ENCODE data around the gene PDYN.

Gene PDYN

GRCh38 chr20:2005359-2005758 lies 11.5 kb upstream of the PDYN start:
- DNase-seq (ENCODE audit: extremely low spot score) = no peak
- CTCF ChIA-PET = interaction anchor here (0.7 to 7.0 kb wide), 9 partner anchors 9 to 201 kb away, joined by 3 to 56 read pairs (median 4); partner anchors contain the start of gene PDYN
- POLR2A ChIA-PET = no interaction called here
- TF ChIP-seq CTCF (IDR thresholded peaks at IDR 0.05; ENCODE audit: control extremely low read depth, extremely low read depth, low read depth, missing control alignments) = no peak

- ChIA-PET POLR2A (no interaction called here), CTCF (interaction anchor here (1.0 kb wide), 1 partner anchor 129 kb away, joined by 3 read pairs; no protein-coding TSS in a partner anchor)
Measured at GRCh38 chr20:2004171-2004570, 10.3 kb upstream of the PDYN start.

GRCh38 chr20:2002365-2002764 lies 8.5 kb upstream of the PDYN start:
- ChIA-PET POLR2A (no interaction called here), CTCF (interaction anchor here (1.4 kb wide), 1 partner anchor 37 kb away, joined by 3 read pairs; no protein-coding TSS in a partner anchor)
- TF ChIP-seq CTCF (IDR thresholded peaks at IDR 0.05; ENCODE audit: control extremely low read depth, extremely low read depth, low read depth, missing control alignments) = no peak
- no peak for DNase-seq (ENCODE audit: extremely low spot score)

More at GRCh38 chr20:2004171-2004570, 10.3 kb upstream of the PDYN start:
- DNase-seq (ENCODE audit: extremely low spot score) = no peak
- TF ChIP-seq CTCF (IDR thresholded peaks at IDR 0.05; ENCODE audit: control extremely low read depth, extremely low read depth, low read depth, missing control alignments) = no peak

- DNase-seq (ENCODE audit: extremely low spot score) = no peak
- ChIA-PET CTCF (interaction anchor here (1.4 to 1.5 kb wide), 2 partner anchors 9 to 36 kb away, joined by 3 to 4 read pairs; no protein-coding TSS in a partner anchor), POLR2A (no interaction called here)
- no peak for TF ChIP-seq CTCF (IDR thresholded peaks at IDR 0.05; ENCODE audit: control extremely low read depth, extremely low read depth, low read depth, missing control alignments)
Measured at GRCh38 chr20:2001119-2001518, 7.3 kb upstream of the PDYN start.

- POLR2A ChIA-PET = no interaction called here
- CTCF ChIA-PET = interaction anchor here (1.5 kb wide), 1 partner anchor 10 kb away, joined by 4 read pairs; no protein-coding TSS in a partner anchor
- DNase-seq (ENCODE audit: extremely low spot score) = no peak
- no peak for TF ChIP-seq CTCF (IDR thresholded peaks at IDR 0.05; ENCODE audit: control extremely low read depth, extremely low read depth, low read depth, missing control alignments)
Measured at GRCh38 chr20:2000285-2000684, 6.4 kb upstream of the PDYN start.

GRCh38 chr20:1998715-1999114 lies 4.9 kb upstream of the PDYN start:
- no peak for DNase-seq (ENCODE audit: extremely low spot score)
- TF ChIP-seq CTCF (IDR thresholded peaks at IDR 0.05; ENCODE audit: control extremely low read depth, extremely low read depth, low read depth, missing control alignments) = no peak
- ChIA-PET CTCF (no interaction called here), POLR2A (no interaction called here)

- TF ChIP-seq CTCF (IDR thresholded peaks at IDR 0.05; ENCODE audit: control extremely low read depth, extremely low read depth, low read depth, missing control alignments) = no peak
- ChIA-PET POLR2A (no interaction called here), CTCF (no interaction called here)
- DNase-seq (ENCODE audit: extremely low spot score) = no peak
Measured at GRCh38 chr20:1998193-1998520, 4.3 kb upstream of the PDYN start.
